ENCODE results near the gene INSIG1.

DNA sequence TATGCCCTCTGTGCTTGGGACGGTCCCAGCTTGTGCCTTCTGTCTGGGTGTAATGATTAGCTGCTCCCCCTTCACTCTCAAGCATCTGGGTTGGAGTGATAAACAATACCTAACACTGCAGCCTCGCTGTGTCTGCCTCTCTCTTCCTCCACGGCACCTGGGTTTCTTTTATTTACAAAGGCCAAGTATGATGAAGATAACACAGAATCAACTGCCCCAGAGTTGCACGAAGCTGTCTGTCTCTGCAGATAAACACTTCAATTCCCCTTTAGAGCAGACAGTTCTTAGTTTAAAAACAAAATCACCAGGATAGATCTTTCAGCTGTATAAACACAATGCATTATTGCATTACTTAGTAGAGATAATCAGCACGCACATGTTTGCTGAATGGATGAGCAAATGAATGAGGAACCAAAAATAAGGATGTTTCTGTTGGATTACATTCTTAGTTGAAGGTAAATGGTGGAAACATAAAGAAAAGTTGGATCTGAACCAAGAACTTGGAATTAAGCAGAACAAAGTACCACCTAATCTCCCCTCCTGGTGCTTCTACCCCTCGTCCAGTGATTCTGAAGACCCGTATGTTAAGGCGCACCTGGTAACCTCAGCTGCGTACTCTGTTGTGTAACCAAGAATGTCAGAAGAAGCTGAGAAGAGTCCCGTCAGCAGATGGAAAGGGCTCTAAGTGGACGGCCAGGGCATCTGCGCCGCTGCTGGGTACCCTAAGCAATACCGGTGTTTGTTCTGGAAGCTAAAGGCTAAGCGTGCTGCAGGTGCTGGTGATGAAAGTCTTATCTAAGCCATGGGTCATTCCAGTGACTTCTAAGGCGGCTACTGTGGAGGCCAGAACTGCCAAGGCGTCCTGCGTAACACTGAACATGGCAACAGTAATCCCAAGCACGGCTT lies 26.6 kb downstream of the INSIG1 start:
- TF ChIP-seq CTCF (IDR thresholded peaks at IDR 0.05; ENCODE audit: low read length) (no peak), EZH2phosphoT487 (IDR thresholded peaks at IDR 0.05; ENCODE audit: low read length) (no peak)
